Ishikawa (cell line): Measurements from ENCODE around the gene ARHGAP12.

Experiments used
- CEBPB ChIP-seq: IDR thresholded peaks from 2 replicates; pipeline ENCODE4 v1.6.1; 2012
- CREB1 ChIP-seq: IDR thresholded peaks from 2 replicates; pipeline ENCODE4 v1.6.1; 2012; ENCODE audit warnings: low read depth
- EGR1 ChIP-seq: IDR thresholded peaks from 2 replicates; pipeline ENCODE4 v1.6.1; 2012
- EP300 ChIP-seq: IDR thresholded peaks from 2 replicates; pipeline ENCODE4 v1.6.1; 2012; ENCODE audit warnings: borderline replicate concordance
- FOXM1 ChIP-seq: IDR thresholded peaks from 2 replicates; pipeline ENCODE4 v1.6.1; 2012; ENCODE audit warnings: low read depth, borderline replicate concordance
- MAX ChIP-seq: IDR thresholded peaks from 2 replicates; pipeline ENCODE4 v1.6.1; 2012
- NFIC ChIP-seq: IDR thresholded peaks from 2 replicates; pipeline ENCODE4 v1.6.1; 2012
- RAD21 ChIP-seq: IDR thresholded peaks from 2 replicates; pipeline ENCODE4 v1.6.1; 2012; ENCODE audit warnings: low read depth
- REST ChIP-seq: IDR thresholded peaks from 2 replicates; pipeline ENCODE4 v1.6.1; 2012; ENCODE audit warnings: low read depth, mild to moderate bottlenecking
- TAF1 ChIP-seq: IDR thresholded peaks from 2 replicates; pipeline ENCODE4 v1.6.1; 2012; ENCODE audit warnings: low read depth, mild to moderate bottlenecking
- TCF12 ChIP-seq: IDR thresholded peaks from 2 replicates; pipeline ENCODE4 v1.6.1; 2012; ENCODE audit warnings: low read depth
- TEAD4 ChIP-seq: IDR thresholded peaks from 2 replicates; pipeline ENCODE4 v1.6.1; 2012
- USF1 ChIP-seq: IDR thresholded peaks from 2 replicates; pipeline ENCODE4 v1.6.1; 2012
- YY1 ChIP-seq: IDR thresholded peaks from 2 replicates; pipeline ENCODE4 v1.6.1; 2012; ENCODE audit warnings: low read depth
- ZBTB7A ChIP-seq: IDR thresholded peaks from 2 replicates; pipeline ENCODE4 v1.6.1; 2012; ENCODE audit warnings: low read depth

ARHGAP12 gene

DNA sequence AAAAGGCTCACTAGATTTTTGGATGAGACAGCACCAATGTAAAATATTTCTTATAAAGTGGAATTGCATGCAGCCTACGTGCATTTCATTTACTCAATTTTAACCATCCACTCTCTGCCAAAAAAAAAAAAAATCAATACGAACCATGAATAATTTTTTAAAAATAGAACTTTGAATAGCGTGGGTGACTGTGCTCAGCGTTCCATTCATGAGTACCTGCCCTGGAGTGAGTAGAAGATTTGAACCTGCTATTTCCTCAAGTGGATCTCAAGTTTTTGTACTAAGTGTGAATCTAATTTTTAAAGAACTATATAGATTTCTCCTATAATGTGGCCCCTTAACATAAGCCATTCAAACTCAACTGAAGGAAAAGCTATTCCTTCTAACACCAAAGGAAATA, 105.3 kb downstream of the ARHGAP12 start:
- no peak for TF ChIP-seq TEAD4

GRCh38 chr10:31822616-31823318, 105.9 kb downstream of the ARHGAP12 start:
- TF ChIP-seq USF1 (no peak), FOXM1 (no peak), YY1 (no peak), TAF1 (no peak), CEBPB (no peak)

DNA sequence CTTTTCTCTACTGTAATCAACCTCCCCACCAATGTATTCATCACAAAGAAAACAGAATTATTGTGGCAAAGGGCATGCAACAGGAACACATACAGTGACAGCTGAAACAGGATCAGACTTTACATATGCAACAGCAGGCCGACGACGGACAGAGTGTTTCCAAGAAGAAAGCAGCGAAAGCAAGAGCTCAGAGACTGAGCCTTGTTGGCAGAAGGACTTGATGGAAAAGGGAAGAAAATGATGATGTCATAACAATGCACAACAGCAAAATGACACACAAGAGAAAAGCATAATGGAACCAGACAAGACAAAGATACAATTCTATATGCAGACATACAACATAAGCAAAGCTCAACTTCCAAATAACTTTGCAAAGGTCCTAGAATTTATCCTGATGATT, 106.5 kb downstream of the ARHGAP12 start:
- TF ChIP-seq REST (no peak), TCF12 (no peak), NFIC (no peak), USF1 (no peak), FOXM1 (no peak), EP300 (no peak)

- no peak for TF ChIP-seq USF1
- TF ChIP-seq EP300: no peak
- no peak for TF ChIP-seq RAD21
- TF ChIP-seq FOXM1: no peak
- TF ChIP-seq CREB1: no peak
- no peak for TF ChIP-seq TEAD4
- TF ChIP-seq NFIC: no peak
- TF ChIP-seq EGR1: no peak
- no peak for TF ChIP-seq TAF1
- no peak for TF ChIP-seq REST
- no peak for TF ChIP-seq YY1
- TF ChIP-seq MAX: no peak
- TF ChIP-seq CEBPB: no peak
- no peak for TF ChIP-seq TCF12
Observed at GRCh38 chr10:31820778-31821369, 107.8 kb downstream of the ARHGAP12 start.

GRCh38 chr10:31820096-31820495, 108.5 kb downstream of the ARHGAP12 start:
- no peak for TF ChIP-seq YY1

- no peak for TF ChIP-seq MAX
- no peak for TF ChIP-seq TAF1
- TF ChIP-seq USF1: no peak
- TF ChIP-seq YY1: no peak
- TF ChIP-seq FOXM1: no peak
- TF ChIP-seq CEBPB: no peak
- TF ChIP-seq NFIC: no peak
- no peak for TF ChIP-seq EP300
- no peak for TF ChIP-seq TEAD4
- no peak for TF ChIP-seq CREB1
- TF ChIP-seq EGR1: no peak
- TF ChIP-seq ZBTB7A: no peak
- TF ChIP-seq RAD21: no peak
- no peak for TF ChIP-seq TCF12
- TF ChIP-seq REST: no peak
Observed at GRCh38 chr10:31819391-31819820, 109.2 kb downstream of the ARHGAP12 start.
